HG02759 (cell line): ENCODE data around the gene BUB3.
"Not testable (repeated sequence)": the region's sequence is repeated elsewhere in the genome, so short reads cannot be mapped to it uniquely, and the experiment has no call there.

ENCODE experiments used
- ATAC-seq: cut with Tn5 transposase; IDR thresholded peaks from one replicate; pipeline ENCODE4 v1.9.1; 2021; ENCODE audit warnings: mild to moderate bottlenecking, moderate library complexity; ENCODE audit not compliant: unreplicated experiment

BUB3 gene

GRCh38 chr10:123153486-123154091, 613 bp upstream of the BUB3 start:
- ATAC-seq: no peak

- peak; percentile 57 for ATAC-seq
These were observed 706 bp downstream of the BUB3 start for GRCh38 chr10:123154711-123155505.

GRCh38 chr10:123156078-123156477, 1.9 kb downstream of the BUB3 start:
- ATAC-seq: no peak

- no peak for ATAC-seq
These were observed 3.0 kb downstream of the BUB3 start for GRCh38 chr10:123157210-123157609.

- ATAC-seq: no peak
These were observed 4.5 kb downstream of the BUB3 start for GRCh38 chr10:123158682-123159081.

GRCh38 chr10:123160311-123160980, 6.2 kb downstream of the BUB3 start:
- ATAC-seq: no peak

GRCh38 chr10:123164319-123164718, 10.1 kb downstream of the BUB3 start:
- ATAC-seq: no peak

GRCh38 chr10:123165445-123166072, 11.4 kb downstream of the BUB3 start:
- ATAC-seq: no peak

GRCh38 chr10:123166618-123167017, 12.4 kb downstream of the BUB3 start:
- ATAC-seq: no peak

- ATAC-seq: no peak
These were observed 16.8 kb downstream of the BUB3 start for GRCh38 chr10:123170961-123171360.

GRCh38 chr10:123171616-123172015, 17.4 kb downstream of the BUB3 start:
- ATAC-seq: not testable (repeated sequence)

- ATAC-seq: no peak
These were observed 21.5 kb downstream of the BUB3 start for GRCh38 chr10:123175389-123176387.

GRCh38 chr10:123178390-123178789, 24.2 kb downstream of the BUB3 start:
- not testable (repeated sequence) for ATAC-seq

- ATAC-seq: no peak
These were observed 26.2 kb downstream of the BUB3 start for GRCh38 chr10:123180101-123181090.

- no peak for ATAC-seq
These were observed 29.5 kb downstream of the BUB3 start for GRCh38 chr10:123183724-123184123.

- no peak for ATAC-seq
These were observed 33.6 kb downstream of the BUB3 start for GRCh38 chr10:123187781-123188180.

GRCh38 chr10:123191886-123192285, 37.7 kb downstream of the BUB3 start:
- no peak for ATAC-seq

- ATAC-seq: no peak
These were observed 39.9 kb downstream of the BUB3 start for GRCh38 chr10:123194056-123194455.

- ATAC-seq: no peak
These were observed 46.3 kb downstream of the BUB3 start for GRCh38 chr10:123200531-123200930.
